ENCODE data around the gene WNT9A. TPM values are rescaled to one million over a fixed set of nuclear protein-coding genes. Genes with fewer than 3 reads are reported as not detected.

The WNT9A gene
- total and polyA plus RNA-seq, 9 of the 15 experiments (the other 6 are each of a cell fraction or from before 2014, with no cell fraction given), result 0.04 to 0.17 (median 0.10) TPM; not detected in 4

- Histone ChIP-seq H3K4me1 (replicated peaks in 1 of 2; ENCODE audit: control insufficient read depth in 2 of 2, insufficient read depth in 2 of 2, low read length in 2 of 2) (peaks cover 0 to 14% of the 10 kb centered on the region in 2 experiments; a peak in 2 of 5 replicates), H2AFZ (ENCODE audit: low read depth, low read length) (no peak overlapping the region), H3K79me2 (ENCODE audit: control insufficient read depth, insufficient read depth, low read length) (no peaks in the 10 kb centered on the region), H4K20me1 (replicated peaks; ENCODE audit: control insufficient read depth, insufficient read depth, low read length) (peaks cover 6% of the 10 kb centered on the region; the same call in 1 of the 2 replicates), H3K36me3 (ENCODE audit: control insufficient read depth, insufficient read depth, low read length) (no peaks in the 10 kb centered on the region), H3K9ac (ENCODE audit: insufficient read depth in 1 of 2, low read depth in 2 of 2, low read length in 2 of 2) (no peak overlapping the region), H3K4me3 (no peak overlapping the region), H3K9me3 (replicated peaks; ENCODE audit: control insufficient read depth, insufficient read depth, low read depth, low read length) (no peaks in the 10 kb centered on the region), H3K27me3 (ENCODE audit: control insufficient read depth in 2 of 2, insufficient read depth in 2 of 2, low read length in 2 of 2) (peaks cover 9 to 49% of the 10 kb centered on the region in 2 experiments), H3K27ac (ENCODE audit: extremely low read depth, low read depth, low read length) (no peak overlapping the region), H3K9me1 (ENCODE audit: control insufficient read depth, insufficient read depth, low read length) (no peaks in the 10 kb centered on the region), H3K4me2 (ENCODE audit: insufficient read depth, low read length) (no peak overlapping the region)
- POLR2A ChIA-PET, result interaction anchor here (0.5 kb wide), 1 partner anchor 888 kb away, joined by 3 read pairs; no protein-coding TSS in a partner anchor
- 2% methylated on average over 4 of the region's 4 CpGs for WGBS (ENCODE audit: insufficient coverage, low coverage, missing lambda C conversion rate)
- CTCF ChIA-PET (ENCODE audit: low intra/inter-chr PET ratio), result no interaction called here
- in situ Hi-C loops (cut with MboI) (loop anchor here (5.0 to 10.0 kb wide), 2 partner anchors 492 to 1320 kb away; no protein-coding TSS in a partner anchor), intact Hi-C loops (cut with micrococcal nuclease) (no loop called here)
- no TSS peak for BruUV-seq (replicated peaks)
- FAIRE-seq (no peak), ATAC-seq (no peak), DNase-seq (ENCODE audit: extremely low read depth in 1 of 4, low spot score in 3 of 4) (no peak)
- TF ChIP-seq CAMTA2 (CRISPR knock-in tag; conservative IDR thresholded peaks at IDR 0.05) (no peak), ZNF143 (CRISPR knock-in tag; IDR thresholded peaks at IDR 0.05) (no peak), LCOR (CRISPR knock-in tag; IDR thresholded peaks at IDR 0.05) (no peak), JUNB (CRISPR knock-in tag; conservative IDR thresholded peaks at IDR 0.05) (no peak), RBM17 (IDR thresholded peaks at IDR 0.05; ENCODE audit: borderline replicate concordance, low read depth, low read length) (no peak), HNRNPH1 (optimal IDR thresholded peaks at IDR 0.05; ENCODE audit: low read depth, low read length) (no peak), BHLHE40 (IDR thresholded peaks at IDR 0.05; ENCODE audit: low read length) (no peak), ZNF146 (CRISPR knock-in tag; IDR thresholded peaks at IDR 0.05; ENCODE audit: unreplicated experiment) (peak; percentile 68), CBX1 (IDR thresholded peaks at IDR 0.05; ENCODE audit: low read depth) (no peak), ZNF431 (CRISPR knock-in tag; IDR thresholded peaks at IDR 0.05) (no peak), RBBP5 (IDR thresholded peaks at IDR 0.05; ENCODE audit: borderline replicate concordance, insufficient read depth, low read length, poor library complexity, severe bottlenecking) (no peak)
- TF ChIP-seq, protein P1, sequence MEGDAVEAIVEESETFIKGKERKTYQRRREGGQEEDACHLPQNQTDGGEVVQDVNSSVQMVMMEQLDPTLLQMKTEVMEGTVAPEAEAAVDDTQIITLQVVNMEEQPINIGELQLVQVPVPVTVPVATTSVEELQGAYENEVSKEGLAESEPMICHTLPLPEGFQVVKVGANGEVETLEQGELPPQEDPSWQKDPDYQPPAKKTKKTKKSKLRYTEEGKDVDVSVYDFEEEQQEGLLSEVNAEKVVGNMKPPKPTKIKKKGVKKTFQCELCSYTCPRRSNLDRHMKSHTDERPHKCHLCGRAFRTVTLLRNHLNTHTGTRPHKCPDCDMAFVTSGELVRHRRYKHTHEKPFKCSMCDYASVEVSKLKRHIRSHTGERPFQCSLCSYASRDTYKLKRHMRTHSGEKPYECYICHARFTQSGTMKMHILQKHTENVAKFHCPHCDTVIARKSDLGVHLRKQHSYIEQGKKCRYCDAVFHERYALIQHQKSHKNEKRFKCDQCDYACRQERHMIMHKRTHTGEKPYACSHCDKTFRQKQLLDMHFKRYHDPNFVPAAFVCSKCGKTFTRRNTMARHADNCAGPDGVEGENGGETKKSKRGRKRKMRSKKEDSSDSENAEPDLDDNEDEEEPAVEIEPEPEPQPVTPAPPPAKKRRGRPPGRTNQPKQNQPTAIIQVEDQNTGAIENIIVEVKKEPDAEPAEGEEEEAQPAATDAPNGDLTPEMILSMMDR (IDR thresholded peaks at IDR 0.05 in 2 of 3, conservative IDR thresholded peaks at IDR 0.05 in 1 of 3; ENCODE audit: insufficient read depth in 2 of 3, low read depth in 1 of 3, low read length in 3 of 3), result 0 out of 6 replicates have a peak, but pooled peaks of 1 of the 3 experiments have one; percentile 0
- TF ChIP-seq, protein P2, sequence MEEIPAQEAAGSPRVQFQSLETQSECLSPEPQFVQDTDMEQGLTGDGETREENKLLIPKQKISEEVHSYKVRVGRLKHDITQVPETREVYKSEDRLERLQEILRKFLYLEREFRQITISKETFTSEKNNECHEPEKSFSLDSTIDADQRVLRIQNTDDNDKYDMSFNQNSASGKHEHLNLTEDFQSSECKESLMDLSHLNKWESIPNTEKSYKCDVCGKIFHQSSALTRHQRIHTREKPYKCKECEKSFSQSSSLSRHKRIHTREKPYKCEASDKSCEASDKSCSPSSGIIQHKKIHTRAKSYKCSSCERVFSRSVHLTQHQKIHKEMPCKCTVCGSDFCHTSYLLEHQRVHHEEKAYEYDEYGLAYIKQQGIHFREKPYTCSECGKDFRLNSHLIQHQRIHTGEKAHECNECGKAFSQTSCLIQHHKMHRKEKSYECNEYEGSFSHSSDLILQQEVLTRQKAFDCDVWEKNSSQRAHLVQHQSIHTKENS (CRISPR knock-in tag; IDR thresholded peaks at IDR 0.05), result no peak
These were observed 6.6 kb upstream of the WNT9A start for GRCh38 chr1:227954163-227954850.
